Glomerular endothelial cell (primary cell): ENCODE data around the gene ARHGAP5. TPM values are rescaled to one million over a fixed set of nuclear protein-coding genes. Genes with fewer than 3 reads are reported as not detected.

ENCODE experiments used
- DNase-seq: peaks from one replicate; pipeline ENCODE4 v3.0.0-alpha.2; 2011; ENCODE audit warnings: low read depth, low spot score; ENCODE audit errors: extremely low read depth
- total RNA-seq: library from RNA; depleted of rRNA; stranded (reverse); fragments of >200 nt; gene quantifications from 2 replicates; pipeline ENCODE4 v1.2.3, GENCODE V29; 2015

ARHGAP5 gene
- 42.0 and 54.8 TPM in 2 replicates for total RNA-seq

- no peak for DNase-seq
Observed at GRCh38 chr14:32077081-32078022, at the start of gene ARHGAP5. Gene ARHGAP5 (plus strand): TSS chr14:32077304. CDS start chr14:32090670, 13,366 bp downstream.

GRCh38 chr14:32028599-32028998 lies 48.5 kb upstream of the ARHGAP5 start:
- no peak for DNase-seq

GRCh38 chr14:32033543-32033942 lies 43.6 kb upstream of the ARHGAP5 start:
- DNase-seq, result no peak

- no peak for DNase-seq
Observed at GRCh38 chr14:32038876-32039275, 38.2 kb upstream of the ARHGAP5 start.

- no peak for DNase-seq
Observed at GRCh38 chr14:32039401-32040030, 37.6 kb upstream of the ARHGAP5 start.

- DNase-seq, result no peak
Observed at GRCh38 chr14:32043624-32044023, 33.5 kb upstream of the ARHGAP5 start.

- DNase-seq, result no peak
Observed at GRCh38 chr14:32044454-32044853, 32.6 kb upstream of the ARHGAP5 start.

GRCh38 chr14:32047791-32048190 lies 29.3 kb upstream of the ARHGAP5 start:
- DNase-seq, result no peak

GRCh38 chr14:32049361-32050088 lies 27.6 kb upstream of the ARHGAP5 start:
- DNase-seq, result no peak

GRCh38 chr14:32050878-32051277 lies 26.2 kb upstream of the ARHGAP5 start:
- DNase-seq, result no peak

- DNase-seq, result no peak
Observed at GRCh38 chr14:32054536-32054935, 22.6 kb upstream of the ARHGAP5 start.

- no peak for DNase-seq
Observed at GRCh38 chr14:32055175-32055574, 21.9 kb upstream of the ARHGAP5 start.

- DNase-seq, result no peak
Observed at GRCh38 chr14:32059702-32060101, 17.4 kb upstream of the ARHGAP5 start.

GRCh38 chr14:32064931-32065330 lies 12.2 kb upstream of the ARHGAP5 start:
- DNase-seq, result no peak

GRCh38 chr14:32068708-32069107 lies 8.4 kb upstream of the ARHGAP5 start:
- no peak for DNase-seq

GRCh38 chr14:32070282-32070681 lies 6.8 kb upstream of the ARHGAP5 start:
- DNase-seq, result no peak

- no peak for DNase-seq
Observed at GRCh38 chr14:32072676-32073075, 4.4 kb upstream of the ARHGAP5 start.

- DNase-seq, result peak; percentile 78
Observed at GRCh38 chr14:32073537-32074189, 3.4 kb upstream of the ARHGAP5 start.

- no peak for DNase-seq
Observed at GRCh38 chr14:32074887-32075572, 2.1 kb upstream of the ARHGAP5 start.

- DNase-seq, result no peak
Observed at GRCh38 chr14:32075672-32076277, 1.3 kb upstream of the ARHGAP5 start.
